Measurements from ENCODE around the gene GRID2.

Gene GRID2

DNA sequence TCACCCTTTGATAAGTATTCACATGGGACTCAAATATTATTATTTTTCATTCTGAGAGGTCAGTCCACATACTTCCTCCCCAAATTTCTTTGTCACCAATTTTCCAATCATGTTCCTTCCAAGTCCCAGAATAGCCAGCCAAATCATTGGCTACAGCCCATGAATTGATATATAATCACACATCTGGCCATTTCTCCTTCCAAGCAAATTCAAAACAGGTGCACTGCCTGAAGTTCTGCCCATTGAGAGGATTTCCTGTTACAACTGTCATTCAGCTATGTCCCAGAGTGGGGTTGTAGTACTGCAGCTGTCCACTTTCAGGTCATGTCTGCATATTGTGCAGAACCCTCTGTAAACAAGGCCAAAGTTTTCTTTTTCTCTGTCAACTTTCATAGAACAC is 347.8 kb downstream of the GRID2 start:
- no peak for TF ChIP-seq CTCF (IDR thresholded peaks at IDR 0.05)

DNA sequence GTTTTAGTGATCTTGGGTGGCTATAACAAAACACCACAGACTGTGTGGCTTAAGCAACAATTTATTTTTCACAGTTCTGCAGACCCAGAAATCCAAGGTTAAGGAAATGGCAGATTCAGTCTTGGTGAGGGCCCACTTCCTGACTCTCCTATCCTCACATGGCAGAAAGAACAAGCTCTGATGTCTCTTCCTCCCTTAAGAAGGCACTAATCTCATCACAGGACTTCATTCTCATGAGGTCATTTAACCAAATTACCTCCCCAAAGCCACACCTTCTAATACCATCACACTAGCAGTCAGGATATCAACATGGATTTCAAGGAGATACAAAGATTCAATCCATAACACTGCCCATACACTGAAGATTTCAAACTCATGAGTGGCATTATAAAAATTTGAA is 350.3 kb downstream of the GRID2 start:
- no peak for TF ChIP-seq CTCF (IDR thresholded peaks at IDR 0.05)

DNA sequence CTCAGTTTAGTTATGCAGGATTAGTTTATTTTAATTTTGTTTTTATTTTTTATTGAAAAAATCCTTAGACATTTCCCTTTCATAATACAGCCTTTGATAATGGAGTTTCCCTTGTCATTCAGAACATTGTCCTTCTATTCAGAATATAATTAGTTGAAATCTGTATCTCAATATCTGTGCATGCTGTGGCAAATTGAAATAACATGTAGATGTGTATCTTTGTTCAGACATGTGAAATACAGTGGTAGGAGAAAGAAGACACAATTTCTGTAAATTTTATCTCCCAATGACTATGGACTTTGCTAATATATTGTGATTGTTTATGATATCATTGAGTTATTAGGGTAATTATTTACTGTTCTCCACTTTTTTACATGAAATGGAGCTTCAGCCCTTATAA is 353.9 kb downstream of the GRID2 start:
- TF ChIP-seq CTCF (IDR thresholded peaks at IDR 0.05): no peak

DNA sequence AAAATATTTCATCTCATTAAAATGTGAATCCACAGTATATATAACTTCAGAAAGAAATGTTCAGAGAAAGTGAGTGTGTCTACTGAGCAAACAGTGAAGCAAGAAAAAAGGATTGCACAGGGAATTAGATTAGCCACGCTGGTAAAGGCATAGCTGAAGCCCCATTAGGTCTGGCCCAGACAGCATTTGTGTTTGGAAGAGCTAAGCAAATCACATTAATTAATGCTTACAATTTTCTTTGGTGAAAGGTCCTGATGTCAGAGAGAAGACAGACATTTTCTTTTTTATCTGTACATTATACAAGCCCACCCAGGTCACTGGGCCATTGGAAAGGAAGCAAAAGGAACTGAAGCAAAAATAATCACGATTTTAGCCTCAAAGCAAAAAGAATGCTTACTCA is 354.6 kb downstream of the GRID2 start:
- TF ChIP-seq CTCF (IDR thresholded peaks at IDR 0.05): no peak

GRCh38 chr4:92677805-92678204 is 374.0 kb downstream of the GRID2 start:
- no peak for TF ChIP-seq CTCF (IDR thresholded peaks at IDR 0.05)

DNA sequence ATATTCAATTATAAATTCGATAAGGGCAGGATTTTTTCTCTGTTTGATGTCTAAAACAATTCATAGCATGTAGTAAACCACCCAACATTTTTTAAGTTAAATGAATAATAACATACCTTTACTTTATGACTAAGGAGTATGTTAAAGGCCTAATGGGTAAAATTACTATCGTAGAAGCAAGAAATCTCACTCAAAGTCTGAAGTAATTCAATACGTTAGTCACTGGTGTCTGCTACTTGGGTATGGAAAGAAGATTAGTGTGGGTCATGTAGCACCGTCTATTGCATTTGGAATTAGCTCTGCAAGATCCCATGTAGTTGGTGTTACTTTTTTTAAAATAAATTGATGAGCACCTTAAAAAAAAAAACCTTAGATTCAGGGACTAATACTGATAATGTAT is 374.5 kb downstream of the GRID2 start:
- TF ChIP-seq CTCF (IDR thresholded peaks at IDR 0.05): no peak

GRCh38 chr4:92679149-92679548 is 375.4 kb downstream of the GRID2 start:
- no peak for TF ChIP-seq CTCF (IDR thresholded peaks at IDR 0.05)

DNA sequence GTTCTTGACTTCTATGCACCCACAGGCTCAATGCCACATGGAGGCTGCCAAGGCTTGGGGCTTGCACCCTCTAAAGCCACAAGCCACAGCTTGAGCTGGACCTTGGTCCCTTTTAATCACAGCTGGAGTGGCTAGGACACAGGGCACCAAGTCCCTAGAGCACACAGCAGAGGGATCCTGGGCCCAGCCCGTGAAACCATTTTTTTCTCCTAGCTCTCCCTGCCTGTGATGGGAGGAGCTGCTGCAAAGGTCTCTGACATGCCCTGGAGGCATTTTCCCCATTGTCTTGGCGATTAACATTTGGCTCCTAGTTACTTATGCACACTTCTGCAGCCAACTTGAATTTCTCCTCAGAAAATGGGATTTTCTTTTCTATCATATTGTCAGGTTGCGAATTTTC is 410.9 kb downstream of the GRID2 start:
- no peak for TF ChIP-seq CTCF (IDR thresholded peaks at IDR 0.05)

All from LNCAP (cell line).